ENCODE measurements around the gene RSPRY1.

Gene RSPRY1

GRCh38 chr16:57178793-57179212 lies 7.3 kb upstream of the RSPRY1 start:
- ChIA-PET CTCF (interaction anchor here (0.7 kb wide), 1 partner anchor 16 kb away, joined by 3 read pairs; no protein-coding TSS in a partner anchor), POLR2A (no interaction called here)
- TF ChIP-seq ARNT (IDR thresholded peaks at IDR 0.05) (no peak), NFRKB (IDR thresholded peaks at IDR 0.05) (no peak)
- DNase-seq (ENCODE audit: extremely low spot score) = no peak

DNA sequence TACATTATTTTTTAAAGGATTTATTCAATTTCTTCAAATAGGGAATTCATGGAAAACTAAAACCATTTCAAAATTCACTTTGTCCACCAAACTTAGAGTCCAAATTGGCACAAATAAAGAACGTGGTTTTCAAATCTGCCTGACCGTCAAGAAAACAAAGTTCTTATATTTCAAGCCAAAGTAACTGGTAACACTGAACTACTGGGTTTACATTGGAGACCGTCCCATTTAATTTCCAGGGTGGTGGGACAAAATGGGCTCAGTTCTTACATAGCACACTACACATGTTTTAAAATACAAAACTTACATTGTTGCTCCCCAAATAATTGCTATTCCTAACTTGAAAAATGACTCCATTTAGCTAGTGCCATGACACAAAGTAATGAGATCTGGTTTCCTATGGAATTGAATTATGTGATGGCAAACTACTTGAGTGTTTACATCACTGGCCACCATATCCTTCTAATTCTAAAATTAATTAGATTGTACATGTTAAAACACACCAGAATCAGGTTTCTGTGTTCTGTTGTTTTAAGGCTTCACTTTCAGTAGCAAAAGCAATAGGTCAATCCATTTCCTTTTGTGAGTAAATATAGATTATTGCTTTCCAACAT lies 6.8 kb upstream of the RSPRY1 start:
- no peak for DNase-seq (ENCODE audit: extremely low spot score)
- TF ChIP-seq HDGF (IDR thresholded peaks at IDR 0.05; ENCODE audit: borderline replicate concordance) = no peak
- no peak for TF ChIP-seq ELF4 (IDR thresholded peaks at IDR 0.05)
- no peak for TF ChIP-seq BHLHE40 (IDR thresholded peaks at IDR 0.05; ENCODE audit: borderline replicate concordance)
- no peak for TF ChIP-seq FOXM1 (IDR thresholded peaks at IDR 0.05; ENCODE audit: borderline replicate concordance)
- TF ChIP-seq, protein P1, sequence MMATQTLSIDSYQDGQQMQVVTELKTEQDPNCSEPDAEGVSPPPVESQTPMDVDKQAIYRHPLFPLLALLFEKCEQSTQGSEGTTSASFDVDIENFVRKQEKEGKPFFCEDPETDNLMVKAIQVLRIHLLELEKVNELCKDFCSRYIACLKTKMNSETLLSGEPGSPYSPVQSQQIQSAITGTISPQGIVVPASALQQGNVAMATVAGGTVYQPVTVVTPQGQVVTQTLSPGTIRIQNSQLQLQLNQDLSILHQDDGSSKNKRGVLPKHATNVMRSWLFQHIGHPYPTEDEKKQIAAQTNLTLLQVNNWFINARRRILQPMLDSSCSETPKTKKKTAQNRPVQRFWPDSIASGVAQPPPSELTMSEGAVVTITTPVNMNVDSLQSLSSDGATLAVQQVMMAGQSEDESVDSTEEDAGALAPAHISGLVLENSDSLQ (IDR thresholded peaks at IDR 0.05) = no peak
- no peak for TF ChIP-seq LEF1 (IDR thresholded peaks at IDR 0.05; ENCODE audit: borderline replicate concordance)
- no peak for TF ChIP-seq NFRKB (IDR thresholded peaks at IDR 0.05)
- TF ChIP-seq SUZ12 (IDR thresholded peaks at IDR 0.05) = no peak
- no peak for TF ChIP-seq SP1 (IDR thresholded peaks at IDR 0.05)
- no peak for TF ChIP-seq L3MBTL2 (conservative IDR thresholded peaks at IDR 0.05)
- no peak for TF ChIP-seq FOXA1 (IDR thresholded peaks at IDR 0.05)
- TF ChIP-seq ZNF384 (IDR thresholded peaks at IDR 0.05) = no peak
- no peak for TF ChIP-seq FOXK2 (IDR thresholded peaks at IDR 0.05)
- TF ChIP-seq CTBP1 (IDR thresholded peaks at IDR 0.05; ENCODE audit: borderline replicate concordance) = no peak
- TF ChIP-seq TARDBP (IDR thresholded peaks at IDR 0.05) = no peak
- TF ChIP-seq ARNT (IDR thresholded peaks at IDR 0.05) = no peak
- ChIA-PET CTCF (no interaction called here), POLR2A (no interaction called here)

DNA sequence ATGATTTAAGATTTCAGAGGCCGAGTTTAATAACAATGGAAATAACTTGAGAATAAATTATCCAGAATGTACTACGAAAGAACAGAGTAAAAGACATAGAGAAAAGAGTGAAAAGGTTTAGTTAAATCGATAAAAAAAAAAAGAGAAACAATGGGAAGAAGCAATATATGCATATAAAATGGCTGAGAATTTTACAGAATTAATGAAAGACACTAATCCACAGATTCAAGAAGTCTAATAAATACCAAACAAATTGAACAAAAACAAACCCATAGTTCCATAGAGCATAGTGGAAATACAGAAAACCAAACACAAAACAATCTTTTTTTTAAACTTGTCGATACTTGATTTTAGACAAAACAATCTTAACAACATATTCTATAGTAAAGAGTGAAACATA lies 2.0 kb upstream of the RSPRY1 start:
- no peak for DNase-seq (ENCODE audit: extremely low spot score)
- POLR2A ChIA-PET = no interaction called here
- no peak for TF ChIP-seq LEF1 (IDR thresholded peaks at IDR 0.05; ENCODE audit: borderline replicate concordance)
- no peak for TF ChIP-seq NFRKB (IDR thresholded peaks at IDR 0.05)
- no peak for TF ChIP-seq SP1 (IDR thresholded peaks at IDR 0.05)
- TF ChIP-seq FOXK2 (IDR thresholded peaks at IDR 0.05) = no peak
- TF ChIP-seq SUZ12 (IDR thresholded peaks at IDR 0.05) = no peak
- no peak for TF ChIP-seq ZNF384 (IDR thresholded peaks at IDR 0.05)
- no peak for TF ChIP-seq L3MBTL2 (conservative IDR thresholded peaks at IDR 0.05)
- no peak for TF ChIP-seq BHLHE40 (IDR thresholded peaks at IDR 0.05; ENCODE audit: borderline replicate concordance)
- TF ChIP-seq, protein P1 (IDR thresholded peaks at IDR 0.05) = no peak
- TF ChIP-seq TARDBP (IDR thresholded peaks at IDR 0.05) = no peak
- no peak for TF ChIP-seq ARNT (IDR thresholded peaks at IDR 0.05)
- no peak for TF ChIP-seq FOXA1 (IDR thresholded peaks at IDR 0.05)
- no peak for TF ChIP-seq HDGF (IDR thresholded peaks at IDR 0.05; ENCODE audit: borderline replicate concordance)
- no peak for TF ChIP-seq ELF4 (IDR thresholded peaks at IDR 0.05)
- TF ChIP-seq FOXM1 (IDR thresholded peaks at IDR 0.05; ENCODE audit: borderline replicate concordance) = no peak
- no peak for TF ChIP-seq CTBP1 (IDR thresholded peaks at IDR 0.05; ENCODE audit: borderline replicate concordance)
- CTCF ChIA-PET = no interaction called here

DNA sequence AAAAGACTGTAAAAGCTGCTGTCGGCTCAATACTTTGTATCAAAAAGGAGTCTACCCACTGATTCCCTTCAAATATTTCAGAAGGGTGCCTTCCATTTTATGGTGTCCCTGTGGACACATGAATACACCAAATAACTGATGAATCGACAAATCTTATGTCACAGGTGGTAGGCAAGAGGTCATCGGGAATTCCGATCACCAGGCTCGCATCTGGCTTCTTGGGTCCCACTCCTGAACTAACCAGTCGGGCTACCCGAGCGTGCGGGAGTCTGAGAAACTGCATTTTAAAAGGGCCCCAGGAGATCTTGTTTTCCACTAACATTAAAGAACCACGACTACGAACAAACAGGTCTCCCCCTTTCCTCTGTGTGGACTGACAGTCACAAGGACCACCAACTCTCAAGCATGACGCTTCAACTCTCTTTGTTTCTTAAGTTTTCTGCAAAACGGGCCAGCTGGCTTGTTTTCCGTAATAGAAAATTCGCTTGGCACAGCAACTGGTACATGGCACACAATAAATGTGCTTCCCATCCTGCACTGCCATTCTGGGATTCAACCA lies 1.2 kb upstream of the RSPRY1 start:
- ChIA-PET POLR2A (interaction anchor here (1.4 to 1.9 kb wide), 3 partner anchors 10 to 80 kb away, joined by 3 to 5 read pairs (median 5); no protein-coding TSS in a partner anchor), CTCF (no interaction called here)
- TF ChIP-seq CTBP1 (IDR thresholded peaks at IDR 0.05; ENCODE audit: borderline replicate concordance) (no peak), HDGF (IDR thresholded peaks at IDR 0.05; ENCODE audit: borderline replicate concordance) (no peak), ARNT (IDR thresholded peaks at IDR 0.05) (no peak), ELF4 (IDR thresholded peaks at IDR 0.05) (no peak), LEF1 (IDR thresholded peaks at IDR 0.05; ENCODE audit: borderline replicate concordance) (no peak), NFRKB (IDR thresholded peaks at IDR 0.05) (no peak), TARDBP (IDR thresholded peaks at IDR 0.05) (no peak), SP1 (IDR thresholded peaks at IDR 0.05) (no peak), L3MBTL2 (conservative IDR thresholded peaks at IDR 0.05) (no peak), ZNF384 (IDR thresholded peaks at IDR 0.05) (no peak)
- DNase-seq (ENCODE audit: extremely low spot score) = no peak

DNA sequence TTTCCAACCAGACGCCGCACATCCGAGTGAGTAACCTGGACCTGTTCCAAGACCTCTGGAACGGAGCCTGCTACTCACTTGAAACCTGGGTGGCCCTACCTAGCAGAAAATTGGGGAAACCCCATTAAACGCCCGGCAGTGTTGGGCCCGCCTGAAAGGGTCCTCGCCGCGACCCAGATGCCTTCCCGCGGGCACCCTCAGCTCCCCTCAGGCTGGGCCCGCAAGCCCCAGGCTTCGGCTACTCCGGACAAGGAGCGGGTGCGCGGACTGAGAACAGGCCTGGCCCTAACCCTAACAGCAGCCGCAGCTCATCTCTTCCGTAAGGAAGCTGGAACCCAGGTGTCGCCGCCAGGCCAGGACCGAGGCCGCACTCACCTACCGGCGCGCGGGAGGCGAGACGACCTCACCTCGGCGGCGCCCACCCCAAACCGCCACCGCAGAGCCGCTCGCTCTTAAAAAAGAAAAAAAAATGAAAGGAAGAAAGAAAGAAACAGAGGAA lies 634 bp upstream of the RSPRY1 start:
- DNase-seq (ENCODE audit: extremely low spot score) = peak; percentile 39
- TF ChIP-seq SP1 (IDR thresholded peaks at IDR 0.05) = no peak
- TF ChIP-seq HDGF (IDR thresholded peaks at IDR 0.05; ENCODE audit: borderline replicate concordance) = no peak
- TF ChIP-seq FOXA1 (IDR thresholded peaks at IDR 0.05) = no peak
- no peak for TF ChIP-seq ARNT (IDR thresholded peaks at IDR 0.05)
- TF ChIP-seq, protein P1 (IDR thresholded peaks at IDR 0.05) = no peak
- TF ChIP-seq ELF4 (IDR thresholded peaks at IDR 0.05) = no peak
- no peak for TF ChIP-seq NFRKB (IDR thresholded peaks at IDR 0.05)
- POLR2A ChIA-PET = interaction anchor here (0.6 to 2.8 kb wide), 9 partner anchors 10 to 239 kb away, joined by 3 to 16 read pairs (median 4); partner anchors contain the start of gene ARL2BP
- CTCF ChIA-PET = interaction anchor here (0.5 to 0.6 kb wide), 2 partner anchors 59 to 81 kb away, joined by 3 to 6 read pairs; no protein-coding TSS in a partner anchor
